Fibroblast of skin of left biceps (primary cell): ENCODE results near the gene CUX1.
"Not testable (repeated sequence)": the region's sequence is repeated elsewhere in the genome, so short reads cannot be mapped to it uniquely, and the experiment has no call there.

Experiments
- DNase-seq, 2 experiments: peaks; one replicate each; pipeline ENCODE4 v3.0.0-alpha.2; 2013; ENCODE audit warnings: low read depth in 2 of 2

CUX1 gene

DNA sequence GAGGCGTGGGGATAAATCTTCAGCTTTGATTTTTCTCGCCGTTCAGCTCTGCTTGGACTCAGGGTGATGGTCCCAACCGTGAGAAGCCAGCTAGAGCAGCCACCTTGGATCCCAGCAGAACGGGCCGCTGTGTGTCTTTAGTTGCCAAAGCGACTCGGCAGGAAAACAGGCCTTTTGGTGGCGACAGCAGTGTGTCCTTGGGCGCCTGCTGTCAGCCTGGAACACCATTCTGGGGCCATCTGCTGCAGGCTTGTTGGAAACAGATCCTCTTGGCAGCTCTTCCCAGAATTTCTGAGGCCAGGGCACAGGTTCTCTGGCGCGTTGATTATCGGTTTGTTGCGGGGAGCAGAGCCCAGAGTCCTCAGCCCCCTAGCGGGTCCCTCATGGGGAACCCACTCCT is 97.6 kb downstream of the CUX1 start:
- DNase-seq = no peak

DNA sequence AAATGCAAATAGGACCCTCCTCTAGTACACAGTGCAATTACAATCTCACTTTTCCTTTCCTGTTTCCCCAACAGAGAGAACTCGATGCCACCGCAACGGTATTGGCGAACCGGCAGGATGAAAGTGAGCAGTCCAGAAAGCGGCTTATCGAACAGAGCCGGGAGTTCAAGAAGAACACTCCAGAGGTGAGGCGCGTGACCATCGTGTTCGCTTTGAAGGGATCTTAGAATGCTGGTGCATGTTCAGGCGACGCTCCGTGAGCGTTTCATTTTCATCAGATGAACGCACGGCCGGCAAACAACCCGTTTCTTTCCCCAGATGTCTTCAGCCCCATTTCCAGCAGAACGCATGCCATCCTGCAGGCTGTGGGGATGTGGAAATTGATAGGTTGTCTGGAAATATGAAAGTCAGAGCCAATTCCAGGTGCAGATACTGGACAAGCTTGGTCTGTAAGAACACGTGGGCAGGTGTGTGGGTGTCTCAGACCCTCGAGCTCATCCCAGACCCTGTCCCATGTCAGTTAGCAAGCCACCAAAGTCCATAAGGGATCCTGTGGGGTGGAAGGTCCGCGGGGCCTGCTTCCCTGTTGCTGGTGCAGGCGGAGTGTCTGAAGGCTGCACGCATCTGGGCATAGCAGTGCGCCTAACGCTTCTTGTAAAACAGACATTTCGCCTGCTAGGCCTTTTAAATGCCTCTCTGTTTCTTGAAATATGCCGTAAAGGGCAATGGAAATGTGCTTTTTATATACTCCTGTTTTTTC is 98.8 kb downstream of the CUX1 start:
- DNase-seq = no peak

DNA sequence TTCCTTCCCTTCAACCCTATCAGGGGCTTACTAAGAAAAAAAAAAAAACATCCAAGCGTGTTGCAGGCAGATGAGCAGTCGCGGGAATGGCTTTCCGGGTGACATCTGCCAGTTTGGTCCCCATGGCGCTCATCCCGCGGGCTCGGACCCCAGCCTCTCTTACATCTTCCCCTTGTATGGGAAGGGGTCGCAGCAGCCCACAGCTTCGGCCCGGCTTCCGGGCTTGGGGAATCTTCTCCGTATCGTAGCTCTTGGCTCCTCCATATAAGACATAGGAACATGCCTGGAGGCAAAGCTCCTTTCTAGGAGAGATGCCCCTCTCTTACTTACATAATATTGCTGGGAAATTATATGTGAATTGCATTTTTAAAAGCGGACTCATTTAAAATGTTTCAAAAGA is 99.5 kb downstream of the CUX1 start:
- no peak for DNase-seq

DNA sequence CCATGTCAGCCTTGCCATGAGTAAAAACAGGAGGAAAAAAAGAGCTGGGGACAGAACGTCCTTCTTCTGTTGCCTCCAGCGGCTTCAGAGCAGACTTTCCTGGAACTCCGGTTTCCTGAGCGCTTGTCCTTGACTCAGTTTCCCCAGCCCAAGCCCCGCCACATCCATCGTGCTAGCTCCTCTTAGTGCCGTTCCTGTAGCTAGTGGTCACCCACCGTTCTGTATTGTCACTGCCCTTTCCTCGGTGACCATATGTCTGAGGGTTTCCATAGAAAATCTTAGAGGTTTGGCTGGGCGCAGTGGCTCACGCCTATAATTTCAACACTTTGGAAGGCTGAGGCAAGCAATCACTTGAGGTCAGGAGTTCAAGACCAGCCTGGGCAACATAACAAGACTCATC is 100.1 kb downstream of the CUX1 start:
- no peak for DNase-seq

DNA sequence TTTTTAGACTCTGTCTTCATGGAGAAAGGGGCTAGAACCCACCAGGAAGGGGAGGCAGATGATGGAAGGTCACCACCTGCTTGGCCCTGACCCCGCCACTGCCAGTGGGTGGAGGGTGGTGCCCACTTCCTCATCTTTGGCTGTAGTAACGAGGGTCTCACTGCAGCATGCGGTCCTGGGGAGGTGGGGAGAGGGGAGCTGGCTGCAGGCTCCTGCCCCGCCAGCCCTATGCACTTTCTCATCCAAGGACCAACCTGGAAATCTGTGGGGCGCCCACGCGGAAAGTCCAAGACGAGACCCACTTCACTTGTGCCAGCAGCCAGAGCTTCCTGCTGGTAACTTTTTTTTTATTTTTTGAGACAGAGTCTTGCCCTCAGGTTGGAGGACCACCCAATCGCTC is 101.0 kb downstream of the CUX1 start:
- no peak for DNase-seq

DNA sequence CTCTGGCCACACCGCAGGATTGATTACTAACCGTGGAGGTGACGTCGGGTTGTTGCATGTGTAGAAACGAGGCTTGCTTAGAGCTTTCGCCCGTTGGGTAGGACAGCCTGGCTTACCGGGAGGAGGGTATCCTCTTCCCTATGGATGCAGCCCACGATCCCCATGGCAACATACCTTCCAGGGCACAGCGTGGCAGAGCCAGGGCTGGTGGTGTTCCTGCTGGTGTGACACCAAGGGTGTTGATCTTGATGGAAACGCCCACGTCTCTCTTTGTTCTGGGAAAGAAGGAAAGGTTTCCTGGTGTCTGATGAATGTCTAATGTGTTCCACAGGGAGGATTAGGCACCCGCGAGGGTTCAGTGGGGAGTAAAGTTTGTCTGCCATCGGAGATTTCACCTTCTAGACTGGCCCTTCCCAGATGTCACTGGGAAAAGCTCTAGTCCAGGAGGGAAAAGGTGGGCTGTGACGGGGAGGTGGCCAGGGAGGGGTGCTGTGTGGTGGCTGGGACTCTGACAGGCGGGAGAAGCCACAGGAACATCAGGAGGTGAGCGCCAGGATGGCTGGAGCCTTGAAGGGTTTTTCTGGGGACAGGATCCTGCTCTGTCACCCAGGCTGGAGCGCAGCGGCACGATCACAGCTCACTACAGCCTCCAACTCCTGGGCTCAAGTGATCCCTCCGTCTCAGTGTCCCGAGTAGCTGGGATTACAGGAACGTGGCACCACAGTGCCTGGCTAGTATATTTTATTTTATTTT is 102.1 kb downstream of the CUX1 start:
- DNase-seq = no peak

DNA sequence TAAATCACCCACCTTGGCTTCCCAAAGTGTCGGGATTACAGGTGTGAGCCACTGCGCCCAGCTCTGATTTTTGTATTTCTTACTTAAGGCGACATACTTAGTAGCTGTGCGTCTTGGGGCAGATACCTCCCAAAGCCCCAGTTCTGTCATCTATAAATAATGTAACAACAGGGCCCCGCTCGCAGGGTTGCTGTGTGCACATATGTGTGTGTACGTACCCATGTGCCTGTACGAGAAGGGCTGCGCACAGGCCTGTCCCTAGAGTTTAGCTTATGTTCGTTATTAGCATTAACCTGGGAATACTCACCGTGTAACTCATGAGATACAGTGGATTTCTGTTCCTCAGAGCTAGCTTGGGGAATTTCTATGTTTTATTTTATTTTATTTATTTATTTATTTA is 103.6 kb downstream of the CUX1 start:
- DNase-seq = no peak

DNA sequence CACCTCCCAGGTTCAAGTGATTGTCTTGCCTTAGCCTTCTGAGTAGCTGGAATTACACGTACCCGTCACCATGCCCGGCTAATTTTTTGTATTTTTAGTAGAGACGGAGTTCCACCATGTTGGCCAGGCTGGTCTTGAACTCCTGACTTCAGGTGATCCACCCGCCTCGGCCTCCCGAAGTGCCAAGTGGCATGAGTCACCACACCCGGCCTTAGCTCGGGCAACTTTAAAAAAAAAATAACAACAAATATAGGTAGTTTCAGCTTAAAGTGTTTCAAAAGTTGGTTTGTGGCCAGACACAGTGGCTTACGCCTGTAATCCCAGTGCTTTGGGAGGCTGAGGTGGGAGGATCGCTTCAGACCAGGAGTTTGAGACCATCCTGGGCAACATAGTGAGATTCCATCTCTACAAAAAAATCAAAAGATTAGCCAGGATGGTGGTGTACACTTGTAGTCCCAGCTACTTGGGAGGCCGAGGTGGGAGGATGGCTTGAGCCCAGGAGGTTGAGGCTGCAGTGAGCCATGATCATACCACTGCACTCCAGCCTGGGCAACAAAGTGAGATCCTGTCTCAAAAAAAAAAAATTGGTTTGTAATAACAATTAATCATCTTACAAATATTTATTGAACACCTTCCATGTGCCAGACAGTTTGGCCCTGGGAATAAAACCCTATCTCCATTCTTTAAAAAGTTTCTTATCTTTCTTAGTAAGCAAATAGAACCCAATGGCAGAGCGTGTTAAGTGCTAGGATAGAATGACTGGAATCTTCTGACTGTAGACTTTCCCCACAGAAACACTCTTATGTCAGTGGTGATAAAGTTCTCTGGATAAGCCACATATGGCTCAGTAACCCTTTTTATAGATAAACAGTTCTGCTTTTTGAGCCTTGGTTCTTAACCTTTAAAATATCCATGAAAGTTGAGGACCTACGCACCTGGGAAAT is 104.4 kb downstream of the CUX1 start:
- DNase-seq = not testable (repeated sequence)

DNA sequence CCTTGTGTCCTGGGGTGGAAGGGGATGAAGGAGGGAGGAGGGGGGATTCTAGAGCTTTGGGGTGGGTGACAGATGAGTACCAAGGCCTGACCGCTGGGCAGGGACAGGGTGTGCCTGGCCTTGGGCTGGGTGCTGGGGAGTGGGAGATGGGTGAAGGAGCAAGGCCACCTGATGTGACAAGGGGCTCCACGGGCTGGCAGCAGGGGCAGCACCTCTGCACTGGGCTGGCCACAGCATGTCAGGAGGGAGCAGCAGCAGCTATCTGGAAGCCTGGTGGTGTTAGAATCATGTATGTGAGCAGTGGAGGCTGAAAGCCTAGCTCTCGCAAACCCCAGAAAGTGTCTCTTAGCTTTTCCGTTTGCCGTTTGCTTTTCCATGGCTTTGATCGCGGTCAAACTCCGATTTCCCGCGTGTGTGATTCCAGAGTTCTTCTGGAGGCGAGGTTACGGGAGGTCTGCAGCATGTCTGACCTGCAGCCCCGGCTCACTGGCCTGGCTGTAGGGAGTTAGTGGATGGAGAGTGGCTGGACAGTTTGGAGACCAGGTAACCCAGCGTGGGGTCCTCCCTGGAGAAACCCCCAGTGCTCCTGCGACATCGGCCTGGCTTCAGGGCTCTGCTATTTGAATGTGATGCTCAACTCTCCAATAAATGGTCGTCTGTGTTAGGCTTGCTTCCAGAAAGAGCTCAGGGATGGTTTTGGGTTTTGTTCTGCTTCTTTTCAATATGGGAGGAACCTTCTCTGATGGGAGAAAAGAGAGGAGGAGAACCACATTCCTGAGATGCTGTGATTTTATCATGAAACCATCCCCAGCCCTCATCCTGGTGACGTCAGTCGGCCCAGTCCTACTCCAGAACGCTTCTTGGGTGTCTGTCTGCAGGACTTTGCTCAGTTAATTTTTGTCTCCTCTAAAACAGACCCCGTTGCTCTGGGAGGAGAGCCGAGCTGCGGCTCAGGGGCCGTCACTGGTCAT is 105.5 kb downstream of the CUX1 start:
- no peak for DNase-seq

DNA sequence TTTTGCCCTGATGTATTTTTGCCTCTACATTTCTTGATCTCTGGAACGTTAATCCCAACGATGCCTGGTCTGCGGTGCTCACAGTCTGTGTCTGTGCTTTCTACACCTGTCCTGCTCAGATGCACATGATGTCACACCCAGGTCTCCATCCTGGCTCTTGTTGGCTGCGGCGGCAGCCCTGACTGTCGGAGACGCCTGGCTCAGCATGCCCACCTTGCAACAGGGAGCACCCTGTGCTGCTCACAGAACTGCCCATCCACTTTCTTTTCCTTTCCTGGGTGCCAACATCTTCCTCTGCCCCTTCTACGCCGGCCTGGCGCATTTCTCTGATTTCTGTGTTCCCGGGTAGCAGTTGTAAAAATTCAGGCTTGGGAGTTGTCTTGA is 106.2 kb downstream of the CUX1 start:
- no peak for DNase-seq

DNA sequence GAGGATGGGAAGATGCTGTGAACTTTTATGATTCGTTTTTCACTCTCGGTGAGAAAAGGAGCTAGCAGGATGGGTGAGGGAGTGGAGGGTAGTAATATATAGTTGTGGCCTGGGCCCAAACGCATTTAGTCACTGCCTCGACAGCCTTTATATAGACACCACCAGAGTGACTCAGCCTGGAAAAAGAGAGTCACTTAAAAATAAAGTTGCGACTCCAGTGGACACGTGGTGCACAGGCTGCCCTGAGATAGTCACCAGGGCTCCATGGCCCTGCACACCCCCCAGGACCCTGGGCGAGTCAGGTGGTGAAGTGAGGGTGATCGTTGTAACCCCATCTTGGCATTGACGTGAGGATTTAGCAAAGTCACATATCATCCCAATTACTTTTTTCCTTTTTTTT is 106.7 kb downstream of the CUX1 start:
- peak in 1 of 2 experiments; percentile 30 for DNase-seq

DNA sequence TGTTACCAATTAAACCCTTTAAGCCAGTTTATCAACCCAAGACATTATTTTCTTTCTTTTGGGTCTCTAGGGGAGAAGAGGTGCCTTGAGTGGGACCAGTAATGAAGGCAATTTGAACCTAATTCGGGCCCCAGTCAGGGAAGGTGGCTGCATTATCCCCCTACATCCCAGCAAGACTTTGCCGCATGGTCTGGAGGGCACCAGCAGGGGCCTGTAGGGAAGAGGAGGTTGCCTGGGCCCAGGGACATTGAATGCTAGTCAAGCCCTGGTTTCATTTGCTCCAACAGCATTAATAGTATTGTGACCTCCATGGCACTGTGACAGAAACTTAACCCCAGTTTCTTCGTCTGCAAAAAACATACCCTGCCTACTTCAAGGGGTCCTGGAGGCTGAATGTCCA is 108.8 kb downstream of the CUX1 start:
- DNase-seq = no peak

DNA sequence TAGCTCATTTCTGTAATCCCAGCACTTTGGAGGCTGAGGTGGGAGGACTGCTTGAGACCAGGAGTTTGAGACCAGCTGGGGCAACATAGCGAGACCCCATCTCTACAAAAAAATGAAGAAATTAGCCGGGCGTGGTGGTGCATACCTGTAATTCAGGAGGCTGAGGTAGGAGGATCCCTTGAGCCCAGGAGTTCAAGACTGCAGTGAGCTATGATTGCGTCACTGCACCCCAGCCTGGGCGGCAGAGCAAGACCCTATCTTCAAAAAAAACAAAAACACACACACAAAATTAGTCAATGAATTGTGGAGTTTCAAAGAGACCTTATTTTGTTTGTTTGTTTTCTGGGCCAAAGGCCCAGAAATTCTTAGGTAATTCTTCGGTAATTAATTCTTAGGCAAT is 110.0 kb downstream of the CUX1 start:
- no peak for DNase-seq

DNA sequence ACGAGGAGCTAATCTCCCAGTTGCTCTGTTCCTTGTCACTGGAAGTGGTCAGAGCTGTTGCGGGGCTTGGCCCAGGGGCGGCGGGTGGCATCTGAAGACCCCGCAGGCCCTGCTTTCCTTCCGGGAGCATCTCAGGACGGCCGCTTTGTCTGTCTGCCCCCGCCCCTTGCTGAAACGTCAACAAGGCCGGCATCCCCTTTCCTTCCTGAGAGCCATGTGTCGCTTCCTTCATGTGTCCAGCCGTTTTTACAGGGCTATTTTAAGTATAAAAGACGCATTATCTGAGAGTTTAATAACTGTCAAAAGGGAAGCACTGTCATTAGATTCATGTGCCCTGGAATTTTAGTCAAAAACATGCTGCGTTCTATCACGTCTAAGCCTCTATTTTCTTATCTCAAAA is 110.4 kb downstream of the CUX1 start:
- no peak for DNase-seq

DNA sequence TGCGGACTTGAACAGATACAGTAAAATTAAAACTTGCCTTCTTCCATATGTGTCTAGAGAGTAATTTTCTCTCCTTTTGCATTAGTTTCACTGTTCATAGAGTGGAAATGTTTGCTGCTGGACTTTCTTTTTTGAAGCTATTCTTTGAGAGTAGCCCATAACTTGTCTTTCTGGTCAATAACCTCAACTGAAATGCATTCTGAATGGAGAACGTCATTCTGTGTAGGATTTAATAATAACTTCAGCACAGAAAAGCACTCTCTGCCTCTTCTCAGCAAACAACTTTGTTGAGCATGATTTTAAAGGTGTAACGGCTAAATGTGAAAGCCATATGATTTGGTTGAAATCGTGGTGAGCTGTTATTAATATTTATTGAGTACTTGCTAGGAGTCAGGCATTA is 111.8 kb downstream of the CUX1 start:
- no peak for DNase-seq

DNA sequence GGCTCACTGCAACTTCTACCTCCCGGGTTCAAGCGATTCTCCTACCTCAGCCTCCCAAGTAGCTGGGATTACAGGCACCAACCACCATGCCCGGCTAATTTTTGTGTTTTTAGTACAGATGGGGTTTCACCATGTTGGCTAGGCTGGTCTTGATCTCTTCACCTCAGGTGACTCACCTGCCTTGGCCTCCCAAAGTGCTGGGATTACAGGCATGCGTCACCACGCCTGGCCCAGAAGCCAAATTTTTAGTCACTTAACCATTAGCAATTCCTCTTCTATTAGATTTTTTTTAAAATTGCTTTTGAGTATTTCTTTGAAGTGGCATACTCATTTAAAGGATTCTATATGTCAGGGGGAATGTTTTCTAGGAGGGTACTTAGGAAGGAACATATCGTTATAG is 112.5 kb downstream of the CUX1 start:
- DNase-seq = not testable (repeated sequence)

DNA sequence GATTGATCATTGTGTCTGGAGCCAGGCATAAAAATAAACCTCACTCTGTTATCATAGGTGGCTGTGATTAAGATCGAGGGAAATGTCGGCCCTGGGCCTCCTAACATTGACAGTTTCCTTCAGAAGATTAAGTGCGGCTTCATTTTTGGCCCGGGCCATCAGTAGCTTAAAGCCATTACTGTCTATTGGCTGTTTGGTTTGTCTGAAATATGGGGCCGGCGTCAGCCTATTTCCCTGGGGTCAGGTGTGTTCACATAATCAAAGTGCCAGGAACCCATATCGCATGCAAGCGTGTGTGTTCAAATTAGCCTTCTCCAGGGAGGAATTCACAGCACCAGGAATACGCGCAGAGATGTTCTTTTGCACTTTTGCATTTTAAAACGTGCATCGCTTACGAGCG is 114.7 kb downstream of the CUX1 start:
- DNase-seq = no peak

DNA sequence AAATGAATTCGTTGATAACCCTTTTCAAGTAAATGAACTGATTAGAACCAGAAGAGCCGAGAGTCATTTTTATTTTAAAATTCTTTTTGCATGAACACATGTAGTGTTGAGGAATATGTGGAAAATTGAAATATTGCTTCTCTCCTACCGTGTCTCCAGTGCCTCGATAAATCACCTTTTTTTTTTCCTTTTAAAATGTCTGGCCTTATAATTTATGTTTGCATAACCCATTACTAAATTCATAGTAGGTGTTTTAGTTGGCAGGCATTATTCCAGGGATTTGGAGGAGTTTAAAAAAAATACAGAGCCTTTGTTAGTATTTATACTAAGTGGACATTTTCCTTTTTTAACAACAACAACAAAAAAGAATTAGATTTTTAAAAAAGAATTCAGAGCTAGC is 115.6 kb downstream of the CUX1 start:
- no peak for DNase-seq

DNA sequence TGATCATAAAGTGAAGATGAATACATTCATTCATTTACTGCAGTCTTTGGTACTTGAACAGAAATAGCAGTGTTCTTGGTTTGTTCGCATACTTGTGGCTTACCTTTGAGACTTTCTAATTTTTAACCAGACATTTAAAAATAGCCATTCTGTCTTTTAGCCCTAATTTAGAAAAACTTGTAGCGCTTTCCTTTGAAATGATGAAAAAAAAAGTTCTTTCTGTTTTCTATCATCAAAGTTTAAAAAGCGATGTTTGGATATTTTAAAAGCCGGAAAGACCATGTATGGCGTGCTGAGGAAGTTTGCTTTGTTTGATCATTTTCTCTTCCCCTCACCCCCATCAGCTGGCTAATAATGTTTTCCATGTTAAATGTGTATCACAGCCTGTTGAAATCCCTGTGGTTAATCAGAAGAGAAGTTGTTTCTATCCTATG is 116.3 kb downstream of the CUX1 start:
- no peak for DNase-seq

DNA sequence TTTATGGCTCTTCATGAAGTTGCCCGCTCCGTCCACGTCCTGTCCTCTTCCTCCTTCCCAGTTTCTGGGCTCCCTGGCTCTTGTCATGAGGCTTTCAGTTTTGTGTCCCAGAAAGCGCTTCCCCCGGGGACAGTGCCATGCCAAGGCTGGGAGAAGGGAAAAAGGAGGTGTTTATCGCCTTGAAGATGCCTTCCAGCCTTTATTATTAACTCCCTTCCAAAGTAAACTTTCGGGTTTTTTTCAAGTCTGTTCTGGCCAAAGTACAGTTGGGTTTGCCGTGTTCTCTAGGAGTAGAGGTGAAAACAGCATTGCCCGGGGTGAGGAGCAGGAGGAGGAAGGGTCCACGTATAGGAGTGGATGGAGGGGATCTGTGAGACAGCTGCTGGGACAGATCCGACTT is 117.2 kb downstream of the CUX1 start:
- no peak for DNase-seq

DNA sequence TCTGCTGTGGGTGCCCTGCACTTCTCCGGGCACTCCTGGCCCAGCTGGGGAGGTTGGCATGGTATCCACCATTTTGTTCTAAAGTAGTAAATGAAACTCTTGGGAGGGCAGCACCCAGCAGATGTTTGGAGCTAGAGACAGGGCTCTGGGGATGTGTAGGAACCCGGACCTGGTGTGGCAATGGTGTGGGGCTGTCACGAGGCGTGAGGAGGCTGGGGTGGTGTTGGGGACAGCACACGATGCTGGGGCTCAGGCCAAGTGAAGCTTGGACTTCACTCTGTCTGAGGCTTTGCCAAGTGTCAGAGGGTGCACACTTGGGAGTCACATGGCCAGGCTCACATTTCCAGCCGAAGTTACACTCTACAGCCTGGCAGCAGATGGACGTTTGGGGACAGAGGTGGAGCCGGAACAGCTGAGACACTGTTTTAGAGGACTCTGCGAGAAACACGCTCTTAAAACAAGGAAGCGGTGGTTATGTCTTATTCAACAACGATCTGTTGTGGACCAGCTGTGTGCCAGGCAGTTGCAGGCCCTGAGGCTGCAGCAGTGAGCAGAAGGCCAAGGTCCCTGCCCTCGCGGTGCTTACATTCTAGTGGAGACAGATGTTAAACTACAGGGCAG is 118.2 kb downstream of the CUX1 start:
- DNase-seq = no peak
